K562 (cell line): ENCODE data around the gene NXPE2.

ENCODE experiments used
- CHD4 ChIP-seq: fragments of 200-600 bp; sonication (generic); IDR thresholded peaks from 3 replicates; pipeline ENCODE4 v1.6.1; 2012; ENCODE audit warnings: low read depth, mild to moderate bottlenecking, mixed read lengths, low read length, inconsistent platforms; ENCODE audit not compliant: insufficient read depth, insufficient replicate concordance, poor library complexity, severe bottlenecking
- DPF2 ChIP-seq: fragments of 450-650 bp; IDR thresholded peaks from 2 replicates; pipeline ENCODE4 v1.6.1; 2016
- LEF1 ChIP-seq: fragments of 450-650 bp; IDR thresholded peaks from 2 replicates; pipeline ENCODE4 v1.6.1; 2016; ENCODE audit warnings: mild to moderate bottlenecking
- MTA3 ChIP-seq: fragments of 450-650 bp; formaldehyde crosslinking; IDR thresholded peaks from 2 replicates; pipeline ENCODE4 v1.6.1; 2017; ENCODE audit warnings: mild to moderate bottlenecking, borderline replicate concordance
- ZNF146 ChIP-seq: IDR thresholded peaks from one replicate; pipeline ENCODE4 v1.6.1; 2018; ENCODE audit warnings: missing compliant biosample characterization; ENCODE audit not compliant: unreplicated experiment

DNA sequence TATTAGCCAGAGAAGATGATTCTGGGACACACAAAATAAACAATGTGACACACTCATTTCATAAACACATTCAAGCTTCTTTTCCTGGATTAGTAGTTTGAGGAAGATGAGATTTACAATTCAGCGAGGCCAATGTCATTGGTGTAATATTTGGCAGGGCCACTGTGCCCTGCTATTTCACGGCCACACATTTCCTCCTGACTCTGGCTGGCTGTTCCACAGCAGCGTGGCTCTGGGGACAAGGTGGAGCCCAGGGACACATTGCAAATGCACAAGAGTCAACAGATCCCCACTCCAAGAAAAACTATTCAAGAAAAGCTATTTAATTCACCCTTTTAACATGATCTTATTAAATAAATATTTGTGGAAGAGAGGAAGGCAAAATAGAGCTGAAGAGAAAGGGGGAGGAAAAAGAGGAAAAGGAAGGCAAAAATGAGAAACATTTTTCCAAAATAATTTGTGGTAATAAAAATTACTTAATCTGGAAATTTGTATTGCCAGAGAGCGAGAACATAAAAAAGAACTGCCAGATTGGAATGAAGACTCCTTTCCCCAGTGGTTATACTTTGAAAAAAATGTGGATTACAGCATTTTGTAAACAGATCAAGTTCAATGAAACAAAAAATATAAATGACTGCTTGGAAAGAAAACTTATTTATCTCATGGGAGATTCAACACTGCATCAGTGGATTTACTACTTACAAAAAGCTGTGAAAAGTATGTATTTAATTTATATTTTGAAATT is 27.1 kb downstream of the NXPE2 start:
- TF ChIP-seq LEF1 (no peak), ZNF146 (no peak), DPF2 (no peak), CHD4 (no peak), MTA3 (no peak)
